ENCODE results near the gene CIAO1.

The CIAO1 gene

GRCh38 chr2:96241900-96242611 is 24.0 kb upstream of the CIAO1 start:
- TF ChIP-seq CTCF (conservative IDR thresholded peaks at IDR 0.05; ENCODE audit: low read depth, low read length), result no peak
- no peak for DNase-seq (ENCODE audit: low read depth)
- H3K4me3 ChIP-seq (ENCODE audit: low read length), result no peak overlapping the region

- H3K4me3 ChIP-seq (ENCODE audit: low read length), result no peak overlapping the region
- TF ChIP-seq CTCF (conservative IDR thresholded peaks at IDR 0.05; ENCODE audit: low read depth, low read length), result no peak
- DNase-seq (ENCODE audit: low read depth), result no peak
Measured at GRCh38 chr2:96243843-96244242, 22.2 kb upstream of the CIAO1 start.

GRCh38 chr2:96245609-96246390 is 20.2 kb upstream of the CIAO1 start:
- TF ChIP-seq CTCF (conservative IDR thresholded peaks at IDR 0.05; ENCODE audit: low read depth, low read length), result no peak
- no peak overlapping the region for H3K4me3 ChIP-seq (ENCODE audit: low read length)
- DNase-seq (ENCODE audit: low read depth), result no peak

GRCh38 chr2:96247009-96247408 is 19.0 kb upstream of the CIAO1 start:
- no peak overlapping the region for H3K4me3 ChIP-seq (ENCODE audit: low read length)
- no peak for TF ChIP-seq CTCF (conservative IDR thresholded peaks at IDR 0.05; ENCODE audit: low read depth, low read length)
- no peak for DNase-seq (ENCODE audit: low read depth)

- no peak for DNase-seq (ENCODE audit: low read depth)
- TF ChIP-seq CTCF (conservative IDR thresholded peaks at IDR 0.05; ENCODE audit: low read depth, low read length), result no peak
- H3K4me3 ChIP-seq (ENCODE audit: low read length), result no peak overlapping the region
Measured at GRCh38 chr2:96247896-96248295, 18.1 kb upstream of the CIAO1 start.

- no peak overlapping the region for H3K4me3 ChIP-seq (ENCODE audit: low read length)
- TF ChIP-seq CTCF (conservative IDR thresholded peaks at IDR 0.05; ENCODE audit: low read depth, low read length), result no peak
- DNase-seq (ENCODE audit: low read depth), result no peak
Measured at GRCh38 chr2:96248624-96249023, 17.4 kb upstream of the CIAO1 start.

GRCh38 chr2:96249654-96250053 is 16.4 kb upstream of the CIAO1 start:
- no peak for DNase-seq (ENCODE audit: low read depth)
- no peak overlapping the region for H3K4me3 ChIP-seq (ENCODE audit: low read length)
- TF ChIP-seq CTCF (conservative IDR thresholded peaks at IDR 0.05; ENCODE audit: low read depth, low read length), result no peak

Data from retinal pigment epithelial cell (primary cell).